Erythroblast (primary cell): ENCODE measurements around the gene BRD4.

ENCODE experiments used
- DNase-seq, 2 experiments: peaks; one replicate each; lab custom pipeline; 2025; lab: John Stamatoyannopoulos, UW
- GATA1 ChIP-seq: IDR thresholded peaks from 2 replicates; pipeline ENCODE4 v1.6.1; 2011; ENCODE audit warnings: low read depth, mild to moderate bottlenecking, control low read depth, low read length, moderate library complexity
- POLR2A ChIP-seq: IDR thresholded peaks from 2 replicates; pipeline ENCODE4 v1.6.1; 2011; ENCODE audit warnings: mild to moderate bottlenecking, low read length

The BRD4 gene

GRCh38 chr19:15245370-15246197 lies 86.8 kb downstream of the BRD4 start:
- no peak for TF ChIP-seq POLR2A
- TF ChIP-seq GATA1: no peak

GRCh38 chr19:15244808-15245207 lies 87.5 kb downstream of the BRD4 start:
- TF ChIP-seq GATA1 (no peak), POLR2A (no peak)
- no peak for DNase-seq

More at GRCh38 chr19:15245370-15246197, 86.8 kb downstream of the BRD4 start:
- DNase-seq: no peak

- DNase-seq: no peak
- TF ChIP-seq POLR2A: no peak
- no peak for TF ChIP-seq GATA1
Observed at GRCh38 chr19:15244106-15244803, 88.1 kb downstream of the BRD4 start.

GRCh38 chr19:15243236-15243957 lies 88.9 kb downstream of the BRD4 start:
- TF ChIP-seq GATA1 (no peak), POLR2A (no peak)
- no peak for DNase-seq

- no peak for TF ChIP-seq POLR2A
- TF ChIP-seq GATA1: no peak
- DNase-seq: no peak
Observed at GRCh38 chr19:15241259-15241910, 91.0 kb downstream of the BRD4 start.

GRCh38 chr19:15240515-15240914 lies 91.8 kb downstream of the BRD4 start:
- DNase-seq: no peak
- TF ChIP-seq GATA1: no peak
- TF ChIP-seq POLR2A: no peak

GRCh38 chr19:15239337-15239949 lies 92.9 kb downstream of the BRD4 start:
- TF ChIP-seq POLR2A: no peak
- no peak for TF ChIP-seq GATA1
- DNase-seq: no peak

GRCh38 chr19:15238639-15239155 lies 93.6 kb downstream of the BRD4 start:
- TF ChIP-seq POLR2A: no peak
- TF ChIP-seq GATA1: no peak
- no peak for DNase-seq

- DNase-seq: no peak
- TF ChIP-seq GATA1 (no peak), POLR2A (no peak)
Observed at GRCh38 chr19:15237759-15238638, 94.3 kb downstream of the BRD4 start.

GRCh38 chr19:15236886-15237285 lies 95.5 kb downstream of the BRD4 start:
- no peak for DNase-seq
- no peak for TF ChIP-seq GATA1
- no peak for TF ChIP-seq POLR2A

- TF ChIP-seq GATA1: no peak
- TF ChIP-seq POLR2A: no peak
Observed at GRCh38 chr19:15235781-15236180, 96.6 kb downstream of the BRD4 start.

GRCh38 chr19:15234431-15235130 lies 97.8 kb downstream of the BRD4 start:
- TF ChIP-seq POLR2A (no peak), GATA1 (no peak)
- DNase-seq: no peak

More at GRCh38 chr19:15235781-15236180, 96.6 kb downstream of the BRD4 start:
- DNase-seq: no peak

- DNase-seq: no peak
- no peak for TF ChIP-seq POLR2A
- no peak for TF ChIP-seq GATA1
Observed at GRCh38 chr19:15231271-15231670, 101.1 kb downstream of the BRD4 start.
